PC-3 (cell line): ENCODE results near the gene ARHGEF7.

Experiments
- EZH2 ChIP-seq: fragments of 300-600 bp; sonication (generic); IDR thresholded peaks from one replicate; pipeline ENCODE4 v1.6.1; 2017; ENCODE audit warnings: antibody characterized with exemption, mild to moderate bottlenecking, low read length; ENCODE audit not compliant: unreplicated experiment
- EZH2phosphoT487 ChIP-seq: fragments of 300-600 bp; sonication (generic); IDR thresholded peaks from 2 replicates; pipeline ENCODE4 v1.6.1; 2018; ENCODE audit warnings: mild to moderate bottlenecking, antibody characterized with exemption, low read length, borderline replicate concordance
- TF ChIP-seq, protein P1 (sequence below): fragments of 300-600 bp; sonication (generic); conservative IDR thresholded peaks from 2 replicates; pipeline ENCODE4 v1.5.1; 2017; ENCODE audit warnings: antibody characterized with exemption, low read depth, mild to moderate bottlenecking, low read length

DNA sequence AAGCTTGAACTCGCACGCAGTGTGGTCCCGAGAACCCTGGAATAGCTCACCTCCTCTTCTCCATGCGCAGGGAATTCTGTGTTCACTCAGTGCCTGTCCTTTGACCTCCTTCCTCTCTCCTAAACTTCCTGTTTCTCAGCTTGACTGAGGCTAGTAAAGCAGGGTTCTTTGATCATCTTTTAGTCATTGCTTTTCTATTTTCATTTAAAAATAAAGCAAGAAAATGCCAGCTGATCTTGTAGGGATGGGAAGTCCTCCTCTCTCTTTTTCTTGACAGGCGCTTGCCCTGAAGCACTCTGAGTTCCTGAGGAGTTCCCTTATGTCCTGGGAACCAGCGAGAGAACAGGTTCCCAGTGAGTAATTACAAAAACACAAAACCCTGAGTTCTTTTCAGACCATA lies 62.8 kb downstream of the ARHGEF7 start:
- TF ChIP-seq, protein P1, sequence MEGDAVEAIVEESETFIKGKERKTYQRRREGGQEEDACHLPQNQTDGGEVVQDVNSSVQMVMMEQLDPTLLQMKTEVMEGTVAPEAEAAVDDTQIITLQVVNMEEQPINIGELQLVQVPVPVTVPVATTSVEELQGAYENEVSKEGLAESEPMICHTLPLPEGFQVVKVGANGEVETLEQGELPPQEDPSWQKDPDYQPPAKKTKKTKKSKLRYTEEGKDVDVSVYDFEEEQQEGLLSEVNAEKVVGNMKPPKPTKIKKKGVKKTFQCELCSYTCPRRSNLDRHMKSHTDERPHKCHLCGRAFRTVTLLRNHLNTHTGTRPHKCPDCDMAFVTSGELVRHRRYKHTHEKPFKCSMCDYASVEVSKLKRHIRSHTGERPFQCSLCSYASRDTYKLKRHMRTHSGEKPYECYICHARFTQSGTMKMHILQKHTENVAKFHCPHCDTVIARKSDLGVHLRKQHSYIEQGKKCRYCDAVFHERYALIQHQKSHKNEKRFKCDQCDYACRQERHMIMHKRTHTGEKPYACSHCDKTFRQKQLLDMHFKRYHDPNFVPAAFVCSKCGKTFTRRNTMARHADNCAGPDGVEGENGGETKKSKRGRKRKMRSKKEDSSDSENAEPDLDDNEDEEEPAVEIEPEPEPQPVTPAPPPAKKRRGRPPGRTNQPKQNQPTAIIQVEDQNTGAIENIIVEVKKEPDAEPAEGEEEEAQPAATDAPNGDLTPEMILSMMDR, result no peak
- no peak for TF ChIP-seq EZH2phosphoT487
- no peak for TF ChIP-seq EZH2
